ENCODE results near the gene KANSL1L.

- TF ChIP-seq CTCF (IDR thresholded peaks at IDR 0.05), result no peak
- TF ChIP-seq POLR2A (IDR thresholded peaks at IDR 0.05; ENCODE audit: low read depth), result no peak
Measured at GRCh38 chr2:210003359-210003758, 167.8 kb downstream of the KANSL1L start.
